Uterus (tissue), 2 donors: ENCODE measurements around the gene NCAPG2.

Experiments used
- CTCF ChIP-seq, 4 experiments: fragments of 200-600 bp in 2 of 4; fragments of 450-650 bp in 2 of 4; sonication (generic) in 2 of 4; IDR thresholded peaks; one replicate each; pipeline ENCODE4 v1.5.1; 2016 to 2019; ENCODE audit warnings: antibody characterized with exemption in 4 of 4, mild to moderate bottlenecking in 2 of 4, moderate library complexity in 1 of 4
- POLR2A ChIP-seq, 2 donors: fragments of 450-650 bp; IDR thresholded peaks; one replicate each; pipeline ENCODE4 v1.6.1; 2016; ENCODE audit warnings: antibody characterized with exemption in 2 of 2, mild to moderate bottlenecking in 1 of 2, moderate library complexity in 1 of 2

GRCh38 chr7:158584407-158584806, 120.2 kb downstream of the NCAPG2 start:
- TF ChIP-seq POLR2A (IDR thresholded peaks at IDR 0.05) (no peak), CTCF (IDR thresholded peaks at IDR 0.05) (no peak)
